ENCODE measurements around the gene IZUMO4.

DNA sequence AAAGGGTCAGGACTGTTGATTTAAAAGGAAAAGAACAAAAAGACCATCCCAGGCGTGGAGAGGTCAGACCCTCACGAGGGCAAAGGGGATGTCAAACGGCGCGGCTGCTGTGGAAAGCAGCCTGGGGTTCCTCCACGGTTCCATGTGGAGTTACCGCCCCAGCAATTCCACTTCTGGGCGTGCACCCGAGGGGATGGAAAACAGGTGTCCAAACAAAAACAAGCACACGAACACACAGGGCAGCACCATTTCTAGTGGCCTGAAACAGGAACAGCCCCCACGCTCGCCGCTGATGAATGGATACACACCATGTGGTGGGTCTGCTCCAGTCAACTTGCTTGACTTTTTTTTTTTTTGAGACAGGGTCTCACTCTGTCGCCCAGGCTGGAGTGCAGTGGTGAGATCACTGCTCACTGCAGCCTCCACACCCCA is 43.4 kb downstream of the IZUMO4 start:
- TF ChIP-seq, protein P1, sequence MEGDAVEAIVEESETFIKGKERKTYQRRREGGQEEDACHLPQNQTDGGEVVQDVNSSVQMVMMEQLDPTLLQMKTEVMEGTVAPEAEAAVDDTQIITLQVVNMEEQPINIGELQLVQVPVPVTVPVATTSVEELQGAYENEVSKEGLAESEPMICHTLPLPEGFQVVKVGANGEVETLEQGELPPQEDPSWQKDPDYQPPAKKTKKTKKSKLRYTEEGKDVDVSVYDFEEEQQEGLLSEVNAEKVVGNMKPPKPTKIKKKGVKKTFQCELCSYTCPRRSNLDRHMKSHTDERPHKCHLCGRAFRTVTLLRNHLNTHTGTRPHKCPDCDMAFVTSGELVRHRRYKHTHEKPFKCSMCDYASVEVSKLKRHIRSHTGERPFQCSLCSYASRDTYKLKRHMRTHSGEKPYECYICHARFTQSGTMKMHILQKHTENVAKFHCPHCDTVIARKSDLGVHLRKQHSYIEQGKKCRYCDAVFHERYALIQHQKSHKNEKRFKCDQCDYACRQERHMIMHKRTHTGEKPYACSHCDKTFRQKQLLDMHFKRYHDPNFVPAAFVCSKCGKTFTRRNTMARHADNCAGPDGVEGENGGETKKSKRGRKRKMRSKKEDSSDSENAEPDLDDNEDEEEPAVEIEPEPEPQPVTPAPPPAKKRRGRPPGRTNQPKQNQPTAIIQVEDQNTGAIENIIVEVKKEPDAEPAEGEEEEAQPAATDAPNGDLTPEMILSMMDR (IDR thresholded peaks at IDR 0.05): no peak
- no peak for TF ChIP-seq POLR2AphosphoS5 (IDR thresholded peaks at IDR 0.05)
